ENCODE measurements around the gene HAUS2.
"Not testable (repeated sequence)": the region's sequence is repeated elsewhere in the genome, so short reads cannot be mapped to it uniquely, and the experiment has no call there.

The HAUS2 gene

GRCh38 chr15:42576040-42576594 is 27.5 kb downstream of the HAUS2 start:
- DNase-seq, result no peak

- DNase-seq, result no peak
Observed at GRCh38 chr15:42576776-42577175, 28.1 kb downstream of the HAUS2 start.

- DNase-seq, result no peak
Observed at GRCh38 chr15:42577514-42578031, 28.9 kb downstream of the HAUS2 start.

GRCh38 chr15:42578984-42579537 is 30.4 kb downstream of the HAUS2 start:
- DNase-seq, result no peak

- peak; percentile 78 to 81 for DNase-seq
Observed at GRCh38 chr15:42581272-42581730, 32.7 kb downstream of the HAUS2 start.

GRCh38 chr15:42582569-42583375 is 34.1 kb downstream of the HAUS2 start:
- no peak for DNase-seq

GRCh38 chr15:42584031-42584765 is 35.6 kb downstream of the HAUS2 start:
- DNase-seq, result no peak

GRCh38 chr15:42590619-42591237 is 42.1 kb downstream of the HAUS2 start:
- DNase-seq, result no peak

GRCh38 chr15:42591238-42591934 is 42.7 kb downstream of the HAUS2 start:
- DNase-seq, result no peak

GRCh38 chr15:42592716-42593115 is 44.1 kb downstream of the HAUS2 start:
- DNase-seq, result no peak

GRCh38 chr15:42593143-42593542 is 44.5 kb downstream of the HAUS2 start:
- no peak for DNase-seq

GRCh38 chr15:42594095-42594494 is 45.5 kb downstream of the HAUS2 start:
- no peak for DNase-seq

- no peak for DNase-seq
Observed at GRCh38 chr15:42595626-42596240, 47.1 kb downstream of the HAUS2 start.

GRCh38 chr15:42601316-42601715 is 52.7 kb downstream of the HAUS2 start:
- DNase-seq, result not testable (repeated sequence)

GRCh38 chr15:42602501-42602900 is 53.9 kb downstream of the HAUS2 start:
- DNase-seq, result no peak

GRCh38 chr15:42603978-42604377 is 55.3 kb downstream of the HAUS2 start:
- no peak for DNase-seq

- DNase-seq, result no peak
Observed at GRCh38 chr15:42604894-42605744, 56.5 kb downstream of the HAUS2 start.

- DNase-seq, result no peak
Observed at GRCh38 chr15:42605796-42606195, 57.2 kb downstream of the HAUS2 start.

GRCh38 chr15:42608110-42608531 is 59.5 kb downstream of the HAUS2 start:
- peak; percentile 22 to 34 for DNase-seq

- no peak for DNase-seq
Observed at GRCh38 chr15:42608752-42609488, 60.3 kb downstream of the HAUS2 start.
